GM12878 (cell line): ENCODE results near the gene MIAT. TPM values are rescaled to one million over a fixed set of nuclear protein-coding genes. Genes with fewer than 3 reads are reported as not detected.

Experiments
- ATAC-seq: fragments of 200-7000 bp; cut with Tn5 transposase; 3 replicates; pipeline ENCODE4 v1.9.1; 2020; ENCODE audit warnings: mild to moderate bottlenecking, moderate library complexity
- BruUV-seq: library from RNA; stranded (reverse); fragments of 400-500 nt; replicated peaks from 2 replicates; lab custom pipeline; 2021; lab: Mats Ljungman, UMichigan
- CTCF ChIA-PET: fragments of 300-600 bp; sonication (Branson Sonifier 250); formaldehyde crosslinking; extraction: SDS; loops from one replicate; lab custom pipeline; 2021; ENCODE audit warnings: inconsistent platforms; lab: Yijun Ruan, JAX
- POLR2A ChIA-PET: fragments of 350-600 bp; formaldehyde crosslinking; extraction: SDS; loops from one replicate; lab custom pipeline; 2021; ENCODE audit warnings: inconsistent platforms; lab: Charles Lee
- RAD21 ChIA-PET: fragments of 300-600 bp; sonication (Branson Sonifier 250); formaldehyde crosslinking; loops from one replicate; lab custom pipeline; 2023; ENCODE audit warnings: antibody characterized with exemption; ENCODE audit not compliant: unreplicated experiment; lab: Charles Lee
- SMC1A ChIA-PET: fragments of 300-600 bp; sonication (Branson Sonifier 250); formaldehyde crosslinking; loops from one replicate; lab custom pipeline; 2023; ENCODE audit not compliant: unreplicated experiment, uncharacterized antibody; lab: Charles Lee
- DNase-seq: peaks from one replicate; pipeline ENCODE4 v3.0.0-alpha.2; 2011; ENCODE audit warnings: low read depth, low spot score
- FAIRE-seq: peaks from 3 replicates; lab custom pipeline; 2011; peaks lifted over from hg19 to GRCh38; lab: Jason Lieb, UNC
- H2AFZ ChIP-seq: 2 replicates; pipeline ENCODE4 v1.6.0; 2011; ENCODE audit warnings: low read depth, low read length, control low read depth; ENCODE audit not compliant: control insufficient read depth
- H3K27ac ChIP-seq: 2 replicates; pipeline ENCODE4 v1.5.1; 2011; ENCODE audit warnings: control low read depth; ENCODE audit not compliant: control insufficient read depth, insufficient read depth
- H3K27me3 ChIP-seq, 2 experiments: replicated peaks in 1 of 2; 2 replicates each; pipeline versions ENCODE4 v1.6.0 to v1.6.1; 2011; ENCODE audit warnings: low read length in 1 of 2; ENCODE audit not compliant: control insufficient read depth in 2 of 2, insufficient read depth in 2 of 2
- H3K36me3 ChIP-seq, 2 experiments: 2 replicates each; pipeline ENCODE4 v1.5.1; 2011; ENCODE audit warnings: low read length in 1 of 2; ENCODE audit not compliant: control insufficient read depth in 2 of 2, insufficient read depth in 2 of 2
- H3K4me1 ChIP-seq: 2 replicates; pipeline ENCODE4 v1.6.1; 2011; ENCODE audit warnings: mild to moderate bottlenecking, low read length, moderate library complexity, mixed read lengths; ENCODE audit not compliant: control insufficient read depth, insufficient read depth
- H3K4me2 ChIP-seq: 2 replicates; pipeline ENCODE4 v1.6.0; 2011; ENCODE audit warnings: control low read depth; ENCODE audit not compliant: control insufficient read depth, insufficient read depth
- H3K4me3 ChIP-seq: fragments of 200-600 bp; sonication (generic); 2 replicates; pipeline ENCODE4 v1.5.1; 2016
- H3K79me2 ChIP-seq: 2 replicates; pipeline ENCODE4 v1.6.0; 2011; ENCODE audit warnings: low read length; ENCODE audit not compliant: control insufficient read depth, insufficient read depth
- H3K9ac ChIP-seq: 2 replicates; pipeline ENCODE4 v1.8.0; 2011; ENCODE audit warnings: low read length, control low read depth, mixed read lengths; ENCODE audit not compliant: control insufficient read depth, insufficient read depth
- H3K9me3 ChIP-seq: replicated peaks from 3 replicates; pipeline ENCODE4 v1.5.1; 2011; ENCODE audit warnings: mild to moderate bottlenecking, low read length; ENCODE audit not compliant: control insufficient read depth, insufficient read depth
- H4K20me1 ChIP-seq: 2 replicates; pipeline ENCODE4 v1.6.0; 2011; ENCODE audit not compliant: control insufficient read depth, insufficient read depth
- BMI1 ChIP-seq: fragments of 450-650 bp; IDR thresholded peaks from 2 replicates; pipeline ENCODE4 v1.6.1; 2016; ENCODE audit warnings: mild to moderate bottlenecking, moderate library complexity, borderline replicate concordance
- CHD2 ChIP-seq: IDR thresholded peaks from 2 replicates; pipeline ENCODE4 v1.6.1; 2011; ENCODE audit warnings: low read depth, low read length, improper control_type of control experiment, borderline replicate concordance
- EP300 ChIP-seq, 2 experiments: fragments of 150-350 bp in 1 of 2; IDR thresholded peaks; 2 replicates each; pipeline ENCODE4 v1.6.1; 2011 to 2012; ENCODE audit warnings: low read depth in 2 of 2, low read length in 2 of 2, borderline replicate concordance in 1 of 2, improper control_type of control experiment in 1 of 2, inconsistent platforms in 1 of 2; ENCODE audit not compliant: control insufficient read depth in 1 of 2
- GATAD2B ChIP-seq: fragments of 450-650 bp; conservative IDR thresholded peaks from 2 replicates; pipeline ENCODE4 v1.6.1; 2017; ENCODE audit warnings: low read depth, mild to moderate bottlenecking, moderate library complexity
- HCFC1 ChIP-seq: fragments of 150-350 bp; IDR thresholded peaks from 2 replicates; pipeline ENCODE4 v1.6.1; 2014; ENCODE audit warnings: low read length
- REST ChIP-seq: IDR thresholded peaks from 2 replicates; pipeline ENCODE4 v1.6.1; 2012; ENCODE audit warnings: mild to moderate bottlenecking, low read depth, low read length
- SMC3 ChIP-seq: IDR thresholded peaks from 2 replicates; pipeline ENCODE4 v1.6.1; 2011; ENCODE audit warnings: low read length, improper control_type of control experiment, borderline replicate concordance
- SRF ChIP-seq, 2 experiments: IDR thresholded peaks; 2 replicates each; pipeline ENCODE4 v1.6.1; 2011; ENCODE audit warnings: low read depth in 2 of 2, low read length in 2 of 2, mild to moderate bottlenecking in 1 of 2, moderate library complexity in 1 of 2
- SUPT20H ChIP-seq: IDR thresholded peaks from 2 replicates; pipeline ENCODE4 v1.6.1; 2011; ENCODE audit warnings: low read depth, mild to moderate bottlenecking, low read length, moderate library complexity, borderline replicate concordance; ENCODE audit not compliant: control insufficient read depth
- USF1 ChIP-seq: IDR thresholded peaks from 2 replicates; pipeline ENCODE4 v1.6.1; 2011; ENCODE audit warnings: borderline replicate concordance, low read depth, mild to moderate bottlenecking, moderate library complexity, mixed read lengths, low read length; ENCODE audit not compliant: insufficient read depth; ENCODE audit errors: extremely low read length
- WGBS: methylation state at CpG from one replicate; pipeline ENCODE4 v1.1.6; 2016; ENCODE audit warnings: low lambda C conversion rate; ENCODE audit not compliant: insufficient replicate concordance, insufficient coverage; ENCODE audit errors: missing lambda C conversion rate; 5-methylcytosine and 5-hydroxymethylcytosine counted together
- in situ Hi-C: fragments of 300-500 bp; cut with MboI; formaldehyde crosslinking; loops from 9 replicates; pipeline ENCODE4 v1.14.3; 2018; ENCODE audit warnings: mixed read lengths
- intact Hi-C: fragments of 100-400 bp; cut with micrococcal nuclease; formaldehyde crosslinking; loops from one replicate; pipeline ENCODE4 v1.14.2; 2022; ENCODE audit not compliant: unreplicated experiment
- polyA plus RNA-seq, 11 experiments: library from polyadenylated mRNA; depleted of rRNA in 4 of 11; unstranded in 6 of 11; stranded (reverse) in 5 of 11; fragments of >200 nt; fragmentation: Nextera tagmentation in 4 of 11; fragmentation: Illumina TruSeq in 1 of 11; extraction: Ambion mirVana in 4 of 11; extraction: Trizol in 1 of 11; gene quantifications; 1 replicate in 1 of 11; 2 replicates in 10 of 11; pipeline versions ENCODE4 v1.2.1 to v1.2.3, GENCODE V29; 2011 to 2016; ENCODE audit warnings: inconsistent platforms in 2 of 11, missing spikeins in 2 of 11, low read depth in 1 of 11
- total RNA-seq, 4 experiments: library from RNA; depleted of rRNA in 3 of 4; stranded (reverse); fragments of >200 nt in 3 of 4; fragmentation: Illumina TruSeq in 1 of 4; extraction: Trizol in 1 of 4; gene quantifications; 2 replicates each; pipeline versions ENCODE4 v1.2.1 to v1.2.3, GENCODE V29; 2013 to 2021
- TF ChIP-seq, protein P1 (sequence below): fragments of 150-350 bp; IDR thresholded peaks from 2 replicates; pipeline ENCODE4 v1.6.1; 2016; ENCODE audit warnings: low read depth, low read length

The MIAT gene
- total and polyA plus RNA-seq, 10 of the 15 experiments (the other 5 are each of a cell fraction or from before 2014, with no cell fraction given), result 0.39 to 13.7 (median 4.6) TPM

GRCh38 chr22:26718905-26719304 lies 61.5 kb downstream of the MIAT start:
- RAD21 ChIA-PET, result interaction anchor here (0.6 kb wide), 1 partner anchor 173 kb away, joined by 3 read pairs; no protein-coding TSS in a partner anchor
- POLR2A ChIA-PET, result no interaction called here
- Histone ChIP-seq H3K9me3 (no peaks in the 10 kb centered on the region), H3K9ac (no peak overlapping the region), H2AFZ (no peak overlapping the region), H3K27me3 (no peaks in the 10 kb centered on the region), H3K36me3 (peaks cover 1 to 2% of the 10 kb centered on the region in 2 experiments; a peak in 2 of 4 replicates), H3K27ac (no peak overlapping the region), H3K79me2 (no peaks in the 10 kb centered on the region), H4K20me1 (no peaks in the 10 kb centered on the region), H3K4me1 (0 out of 2 replicates have a peak, but pooled peaks cover under 1% of the 10 kb centered on the region), H3K4me2 (no peak overlapping the region), H3K4me3 (no peak overlapping the region)
- SMC1A ChIA-PET, result interaction anchor here (0.6 kb wide), 1 partner anchor 353 kb away, joined by 3 read pairs; no protein-coding TSS in a partner anchor
- no peak for FAIRE-seq
- DNase-seq, result no peak
- 58% methylated on average over 4 of the region's 4 CpGs for WGBS
- BruUV-seq, result no TSS peak
- ATAC-seq, result no peak
- intact Hi-C loops, result no loop called here
- in situ Hi-C loops, result no loop called here
- CTCF ChIA-PET, result no interaction called here
- TF ChIP-seq SMC3 (no peak), GATAD2B (no peak), EP300 (IDR thresholded peaks at IDR 0.05; ENCODE audit: borderline replicate concordance in 1 of 2, control insufficient read depth in 1 of 2, low read depth in 2 of 2, low read length in 2 of 2) (no peak), REST (no peak), CHD2 (no peak), USF1 (no peak), SUPT20H (no peak), BMI1 (no peak), SRF (IDR thresholded peaks at IDR 0.05; ENCODE audit: low read depth in 2 of 2, low read length in 2 of 2) (no peak), HCFC1 (no peak)
- TF ChIP-seq, protein P1, sequence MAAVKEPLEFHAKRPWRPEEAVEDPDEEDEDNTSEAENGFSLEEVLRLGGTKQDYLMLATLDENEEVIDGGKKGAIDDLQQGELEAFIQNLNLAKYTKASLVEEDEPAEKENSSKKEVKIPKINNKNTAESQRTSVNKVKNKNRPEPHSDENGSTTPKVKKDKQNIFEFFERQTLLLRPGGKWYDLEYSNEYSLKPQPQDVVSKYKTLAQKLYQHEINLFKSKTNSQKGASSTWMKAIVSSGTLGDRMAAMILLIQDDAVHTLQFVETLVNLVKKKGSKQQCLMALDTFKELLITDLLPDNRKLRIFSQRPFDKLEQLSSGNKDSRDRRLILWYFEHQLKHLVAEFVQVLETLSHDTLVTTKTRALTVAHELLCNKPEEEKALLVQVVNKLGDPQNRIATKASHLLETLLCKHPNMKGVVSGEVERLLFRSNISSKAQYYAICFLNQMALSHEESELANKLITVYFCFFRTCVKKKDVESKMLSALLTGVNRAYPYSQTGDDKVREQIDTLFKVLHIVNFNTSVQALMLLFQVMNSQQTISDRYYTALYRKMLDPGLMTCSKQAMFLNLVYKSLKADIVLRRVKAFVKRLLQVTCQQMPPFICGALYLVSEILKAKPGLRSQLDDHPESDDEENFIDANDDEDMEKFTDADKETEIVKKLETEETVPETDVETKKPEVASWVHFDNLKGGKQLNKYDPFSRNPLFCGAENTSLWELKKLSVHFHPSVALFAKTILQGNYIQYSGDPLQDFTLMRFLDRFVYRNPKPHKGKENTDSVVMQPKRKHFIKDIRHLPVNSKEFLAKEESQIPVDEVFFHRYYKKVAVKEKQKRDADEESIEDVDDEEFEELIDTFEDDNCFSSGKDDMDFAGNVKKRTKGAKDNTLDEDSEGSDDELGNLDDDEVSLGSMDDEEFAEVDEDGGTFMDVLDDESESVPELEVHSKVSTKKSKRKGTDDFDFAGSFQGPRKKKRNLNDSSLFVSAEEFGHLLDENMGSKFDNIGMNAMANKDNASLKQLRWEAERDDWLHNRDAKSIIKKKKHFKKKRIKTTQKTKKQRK, result no peak
